WTC11 (cell line): ENCODE results near the gene SMARCE1. TPM values are rescaled to one million over a fixed set of nuclear protein-coding genes. Genes with fewer than 3 reads are reported as not detected.

Experiments
- ATAC-seq: fragments of 200-7000 bp; cut with Tn5 transposase; 2 replicates; pipeline ENCODE4 v1.10.0; 2021; ENCODE audit warnings: mild to moderate bottlenecking, moderate library complexity
- CTCF ChIA-PET: fragments of 300-600 bp; sonication (Branson Sonifier 250); formaldehyde crosslinking; loops from one replicate; lab custom pipeline; 2021; ENCODE audit warnings: antibody characterized with exemption; lab: Charles Lee
- POLR2A ChIA-PET: fragments of 350-600 bp; sonication (Branson Sonifier 250); formaldehyde crosslinking; loops from one replicate; lab custom pipeline; 2021; ENCODE audit warnings: antibody characterized with exemption; lab: Charles Lee
- DNase-seq: peaks from one replicate; pipeline ENCODE4 v3.0.0; 2021; ENCODE audit warnings: low spot score
- H3K27ac Mint-ChIP-seq: 2 replicates; pipeline ENCODE4 v1.8.0; 2021; ENCODE audit warnings: mixed read lengths
- H3K27me3 Mint-ChIP-seq: 2 replicates; pipeline ENCODE4 v1.8.0; 2021; ENCODE audit warnings: low read depth, mild to moderate bottlenecking, moderate library complexity, mixed read lengths
- H3K36me3 Mint-ChIP-seq: 2 replicates; pipeline ENCODE4 v1.8.0; 2021; ENCODE audit warnings: mixed read lengths
- H3K4me1 Mint-ChIP-seq: 2 replicates; pipeline ENCODE4 v1.8.0; 2022; ENCODE audit warnings: mixed read lengths
- H3K4me3 Mint-ChIP-seq: 2 replicates; pipeline ENCODE4 v1.8.0; 2021; ENCODE audit warnings: mild to moderate bottlenecking, moderate library complexity, mixed read lengths
- H3K9me3 Mint-ChIP-seq: 2 replicates; pipeline ENCODE4 v1.8.0; 2021; ENCODE audit warnings: mixed read lengths
- ATF1 ChIP-seq: sonication (generic); formaldehyde crosslinking; IDR thresholded peaks from 2 replicates; pipeline ENCODE4 v1.8.1; 2023; ENCODE audit warnings: mild to moderate bottlenecking, moderate library complexity, missing genetic modification reagents
- FOXK1 ChIP-seq: sonication (generic); formaldehyde crosslinking; IDR thresholded peaks from 2 replicates; pipeline ENCODE4 v1.8.0; 2022; ENCODE audit warnings: mild to moderate bottlenecking, moderate library complexity, missing genetic modification reagents
- IRF2 ChIP-seq: sonication (generic); formaldehyde crosslinking; IDR thresholded peaks from 2 replicates; pipeline ENCODE4 v1.8.0; 2022; ENCODE audit warnings: low read depth, missing genetic modification reagents, borderline replicate concordance
- MXD4 ChIP-seq: fragments of 250-450 bp; sonication (Bioruptor Pico); IDR thresholded peaks from 2 replicates; pipeline ENCODE4 v1.8.0; 2021; ENCODE audit warnings: mild to moderate bottlenecking, moderate library complexity, borderline replicate concordance
- MYBL2 ChIP-seq: sonication (generic); formaldehyde crosslinking; IDR thresholded peaks from 2 replicates; pipeline ENCODE4 v1.8.1; 2023; ENCODE audit warnings: mild to moderate bottlenecking, moderate library complexity, missing genetic modification reagents
- SMAD3 ChIP-seq: sonication (generic); formaldehyde crosslinking; IDR thresholded peaks from 2 replicates; pipeline ENCODE4 v1.8.0; 2022; ENCODE audit warnings: missing genetic modification reagents, mild to moderate bottlenecking, borderline replicate concordance
- SOX15 ChIP-seq: fragments of 250-450 bp; sonication (Bioruptor Pico); IDR thresholded peaks from 2 replicates; pipeline ENCODE4 v1.9.0; 2021; ENCODE audit warnings: mild to moderate bottlenecking
- ZNF121 ChIP-seq: sonication (generic); formaldehyde crosslinking; IDR thresholded peaks from 2 replicates; pipeline ENCODE4 v1.8.0; 2023; ENCODE audit warnings: missing genetic modification reagents
- ZNF317 ChIP-seq: sonication (generic); formaldehyde crosslinking; IDR thresholded peaks from 2 replicates; pipeline ENCODE4 v1.8.1; 2023; ENCODE audit warnings: low read depth, mild to moderate bottlenecking, moderate library complexity, missing genetic modification reagents, borderline replicate concordance
- total RNA-seq: library from RNA; stranded (reverse); gene quantifications from 3 replicates; pipeline ENCODE4 v1.2.3, GENCODE V29; 2021
- TF ChIP-seq, protein P1 (sequence below): sonication (generic); formaldehyde crosslinking; IDR thresholded peaks from 2 replicates; pipeline ENCODE4 v1.8.0; 2022; ENCODE audit warnings: mild to moderate bottlenecking, missing genetic modification reagents
- TF ChIP-seq, protein P2 (sequence below): sonication (generic); formaldehyde crosslinking; IDR thresholded peaks from 2 replicates; pipeline ENCODE4 v1.8.0; 2023; ENCODE audit warnings: missing genetic modification reagents, mild to moderate bottlenecking, borderline replicate concordance
- TF ChIP-seq, protein P3 (sequence below): sonication (generic); formaldehyde crosslinking; IDR thresholded peaks from 2 replicates; pipeline ENCODE4 v1.8.0; 2022; ENCODE audit warnings: mild to moderate bottlenecking, missing genetic modification reagents
- TF ChIP-seq, protein P4 (sequence below): fragments of 250-450 bp; sonication (Bioruptor Pico); conservative IDR thresholded peaks from 2 replicates; pipeline ENCODE4 v1.9.0; 2021; ENCODE audit warnings: mild to moderate bottlenecking
- TF ChIP-seq, protein P5 (sequence below): fragments of 250-450 bp; sonication (Bioruptor Pico); IDR thresholded peaks from 2 replicates; pipeline ENCODE4 v1.9.0; 2021; ENCODE audit warnings: mild to moderate bottlenecking
- TF ChIP-seq, protein P6 (sequence below): sonication (generic); formaldehyde crosslinking; IDR thresholded peaks from 2 replicates; pipeline ENCODE4 v1.8.1; 2023; ENCODE audit warnings: mild to moderate bottlenecking, missing genetic modification reagents, borderline replicate concordance
- TF ChIP-seq, protein P7 (sequence below): fragments of 250-450 bp; sonication (Bioruptor Pico); IDR thresholded peaks from 2 replicates; pipeline ENCODE4 v2.1.2; 2022; ENCODE audit warnings: mild to moderate bottlenecking, moderate library complexity
- TF ChIP-seq, protein P8 (sequence below): sonication (generic); formaldehyde crosslinking; IDR thresholded peaks from 2 replicates; pipeline ENCODE4 v1.8.1; 2023; ENCODE audit warnings: mild to moderate bottlenecking, moderate library complexity, missing genetic modification reagents

Gene SMARCE1
- total RNA-seq, 1 experiment from 2014 or later: 109 TPM

DNA sequence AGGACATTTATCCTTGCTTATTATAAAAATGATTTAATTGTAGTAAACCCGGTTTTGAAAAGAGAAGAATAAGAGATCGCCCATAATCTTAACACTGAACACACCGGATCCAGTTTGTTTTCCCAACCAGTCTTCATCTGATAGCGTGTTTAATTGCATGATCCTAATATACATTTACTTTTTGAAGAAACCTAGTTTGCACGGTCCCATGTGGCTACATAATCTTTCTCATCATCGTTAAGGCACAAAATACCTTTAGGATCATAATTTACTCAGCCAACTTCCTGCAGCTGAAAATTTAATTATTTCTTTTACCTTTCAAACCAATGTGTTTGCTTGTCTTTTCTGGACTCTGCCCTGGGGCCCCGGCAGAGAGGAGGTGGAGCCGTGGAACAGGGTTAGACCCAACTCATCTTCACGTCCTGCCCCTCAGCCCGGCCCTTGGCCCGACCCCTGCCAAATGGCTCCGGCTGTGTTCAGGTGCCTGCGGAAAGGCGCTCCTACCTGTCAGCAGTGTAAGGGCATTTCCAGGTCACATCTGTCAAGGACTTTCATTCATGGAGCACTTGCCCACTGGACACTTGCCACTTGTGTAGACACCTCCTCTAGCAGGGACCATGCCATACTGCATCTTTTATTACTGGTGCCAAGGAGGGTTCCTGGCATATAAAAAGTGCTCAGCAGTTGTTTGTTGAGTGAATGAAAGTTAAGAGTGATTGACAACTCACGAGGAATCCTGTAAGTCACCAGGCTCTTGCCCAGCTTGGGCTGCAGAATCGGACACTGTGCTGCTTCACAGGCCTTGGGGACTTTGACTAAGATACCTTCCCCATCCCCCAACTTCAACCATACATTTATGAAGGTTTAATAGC is 28.6 kb downstream of the SMARCE1 start:
- Mint-ChIP-seq H3K27ac (no peak overlapping the region), H3K27me3 (peaks cover 6% of the 10 kb centered on the region; the same call in 1 of the 2 replicates), H3K36me3 (no peaks in the 10 kb centered on the region), H3K9me3 (no peaks in the 10 kb centered on the region)
- TF ChIP-seq MXD4 (CRISPR knock-in tag) (no peak), SMAD3 (CRISPR knock-in tag) (no peak), SOX15 (CRISPR knock-in tag) (no peak), ZNF121 (CRISPR knock-in tag) (no peak), MYBL2 (CRISPR knock-in tag) (no peak), FOXK1 (no peak), ATF1 (no peak), IRF2 (CRISPR knock-in tag) (no peak), ZNF317 (CRISPR knock-in tag) (no peak)
- TF ChIP-seq, protein P1, sequence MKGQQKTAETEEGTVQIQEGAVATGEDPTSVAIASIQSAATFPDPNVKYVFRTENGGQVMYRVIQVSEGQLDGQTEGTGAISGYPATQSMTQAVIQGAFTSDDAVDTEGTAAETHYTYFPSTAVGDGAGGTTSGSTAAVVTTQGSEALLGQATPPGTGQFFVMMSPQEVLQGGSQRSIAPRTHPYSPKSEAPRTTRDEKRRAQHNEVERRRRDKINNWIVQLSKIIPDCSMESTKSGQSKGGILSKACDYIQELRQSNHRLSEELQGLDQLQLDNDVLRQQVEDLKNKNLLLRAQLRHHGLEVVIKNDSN (CRISPR knock-in tag): no peak
- TF ChIP-seq, protein P2, sequence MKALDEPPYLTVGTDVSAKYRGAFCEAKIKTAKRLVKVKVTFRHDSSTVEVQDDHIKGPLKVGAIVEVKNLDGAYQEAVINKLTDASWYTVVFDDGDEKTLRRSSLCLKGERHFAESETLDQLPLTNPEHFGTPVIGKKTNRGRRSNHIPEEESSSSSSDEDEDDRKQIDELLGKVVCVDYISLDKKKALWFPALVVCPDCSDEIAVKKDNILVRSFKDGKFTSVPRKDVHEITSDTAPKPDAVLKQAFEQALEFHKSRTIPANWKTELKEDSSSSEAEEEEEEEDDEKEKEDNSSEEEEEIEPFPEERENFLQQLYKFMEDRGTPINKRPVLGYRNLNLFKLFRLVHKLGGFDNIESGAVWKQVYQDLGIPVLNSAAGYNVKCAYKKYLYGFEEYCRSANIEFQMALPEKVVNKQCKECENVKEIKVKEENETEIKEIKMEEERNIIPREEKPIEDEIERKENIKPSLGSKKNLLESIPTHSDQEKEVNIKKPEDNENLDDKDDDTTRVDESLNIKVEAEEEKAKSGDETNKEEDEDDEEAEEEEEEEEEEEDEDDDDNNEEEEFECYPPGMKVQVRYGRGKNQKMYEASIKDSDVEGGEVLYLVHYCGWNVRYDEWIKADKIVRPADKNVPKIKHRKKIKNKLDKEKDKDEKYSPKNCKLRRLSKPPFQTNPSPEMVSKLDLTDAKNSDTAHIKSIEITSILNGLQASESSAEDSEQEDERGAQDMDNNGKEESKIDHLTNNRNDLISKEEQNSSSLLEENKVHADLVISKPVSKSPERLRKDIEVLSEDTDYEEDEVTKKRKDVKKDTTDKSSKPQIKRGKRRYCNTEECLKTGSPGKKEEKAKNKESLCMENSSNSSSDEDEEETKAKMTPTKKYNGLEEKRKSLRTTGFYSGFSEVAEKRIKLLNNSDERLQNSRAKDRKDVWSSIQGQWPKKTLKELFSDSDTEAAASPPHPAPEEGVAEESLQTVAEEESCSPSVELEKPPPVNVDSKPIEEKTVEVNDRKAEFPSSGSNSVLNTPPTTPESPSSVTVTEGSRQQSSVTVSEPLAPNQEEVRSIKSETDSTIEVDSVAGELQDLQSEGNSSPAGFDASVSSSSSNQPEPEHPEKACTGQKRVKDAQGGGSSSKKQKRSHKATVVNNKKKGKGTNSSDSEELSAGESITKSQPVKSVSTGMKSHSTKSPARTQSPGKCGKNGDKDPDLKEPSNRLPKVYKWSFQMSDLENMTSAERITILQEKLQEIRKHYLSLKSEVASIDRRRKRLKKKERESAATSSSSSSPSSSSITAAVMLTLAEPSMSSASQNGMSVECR (CRISPR knock-in tag): no peak
- TF ChIP-seq, protein P3, sequence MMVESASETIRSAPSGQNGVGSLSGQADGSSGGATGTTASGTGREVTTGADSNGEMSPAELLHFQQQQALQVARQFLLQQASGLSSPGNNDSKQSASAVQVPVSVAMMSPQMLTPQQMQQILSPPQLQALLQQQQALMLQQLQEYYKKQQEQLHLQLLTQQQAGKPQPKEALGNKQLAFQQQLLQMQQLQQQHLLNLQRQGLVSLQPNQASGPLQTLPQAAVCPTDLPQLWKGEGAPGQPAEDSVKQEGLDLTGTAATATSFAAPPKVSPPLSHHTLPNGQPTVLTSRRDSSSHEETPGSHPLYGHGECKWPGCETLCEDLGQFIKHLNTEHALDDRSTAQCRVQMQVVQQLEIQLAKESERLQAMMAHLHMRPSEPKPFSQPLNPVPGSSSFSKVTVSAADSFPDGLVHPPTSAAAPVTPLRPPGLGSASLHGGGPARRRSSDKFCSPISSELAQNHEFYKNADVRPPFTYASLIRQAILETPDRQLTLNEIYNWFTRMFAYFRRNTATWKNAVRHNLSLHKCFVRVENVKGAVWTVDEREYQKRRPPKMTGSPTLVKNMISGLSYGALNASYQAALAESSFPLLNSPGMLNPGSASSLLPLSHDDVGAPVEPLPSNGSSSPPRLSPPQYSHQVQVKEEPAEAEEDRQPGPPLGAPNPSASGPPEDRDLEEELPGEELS (CRISPR knock-in tag): no peak
- TF ChIP-seq, protein P4, sequence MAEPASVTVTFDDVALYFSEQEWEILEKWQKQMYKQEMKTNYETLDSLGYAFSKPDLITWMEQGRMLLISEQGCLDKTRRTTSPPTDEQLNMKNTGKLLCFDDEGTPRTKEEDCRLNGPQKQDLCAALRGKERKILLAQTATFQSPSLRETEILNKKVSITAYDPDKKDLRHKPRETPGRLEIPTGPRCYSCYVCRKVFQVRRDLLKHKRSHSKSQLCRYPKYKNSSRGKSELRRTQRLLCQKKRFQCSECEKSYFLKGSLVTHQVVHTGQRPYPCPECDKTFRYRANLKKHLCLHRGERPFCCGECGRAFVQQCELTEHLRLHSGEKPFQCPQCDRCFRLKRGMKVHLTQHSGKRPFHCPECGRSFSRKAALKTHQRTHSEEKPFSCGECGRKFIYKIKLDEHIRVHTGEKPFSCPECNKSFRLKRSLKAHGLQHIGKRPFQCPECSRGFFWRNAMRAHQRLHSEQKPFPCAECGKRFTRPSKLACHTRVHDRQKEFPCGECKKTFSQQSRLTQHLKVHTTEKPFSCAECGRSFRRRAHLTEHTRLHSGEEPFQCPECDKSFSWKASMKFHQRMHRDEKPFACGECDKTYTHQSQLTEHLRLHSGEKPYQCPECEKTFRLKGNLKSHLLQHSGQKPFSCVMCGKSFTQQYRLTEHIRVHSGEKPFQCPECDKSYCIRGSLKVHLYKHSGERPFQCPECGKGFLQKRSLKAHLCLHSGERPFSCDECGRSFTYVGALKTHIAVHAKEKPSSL: no peak
- TF ChIP-seq, protein P5, sequence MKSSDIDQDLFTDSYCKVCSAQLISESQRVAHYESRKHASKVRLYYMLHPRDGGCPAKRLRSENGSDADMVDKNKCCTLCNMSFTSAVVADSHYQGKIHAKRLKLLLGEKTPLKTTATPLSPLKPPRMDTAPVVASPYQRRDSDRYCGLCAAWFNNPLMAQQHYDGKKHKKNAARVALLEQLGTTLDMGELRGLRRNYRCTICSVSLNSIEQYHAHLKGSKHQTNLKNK (CRISPR knock-in tag): no peak
- TF ChIP-seq, protein P6, sequence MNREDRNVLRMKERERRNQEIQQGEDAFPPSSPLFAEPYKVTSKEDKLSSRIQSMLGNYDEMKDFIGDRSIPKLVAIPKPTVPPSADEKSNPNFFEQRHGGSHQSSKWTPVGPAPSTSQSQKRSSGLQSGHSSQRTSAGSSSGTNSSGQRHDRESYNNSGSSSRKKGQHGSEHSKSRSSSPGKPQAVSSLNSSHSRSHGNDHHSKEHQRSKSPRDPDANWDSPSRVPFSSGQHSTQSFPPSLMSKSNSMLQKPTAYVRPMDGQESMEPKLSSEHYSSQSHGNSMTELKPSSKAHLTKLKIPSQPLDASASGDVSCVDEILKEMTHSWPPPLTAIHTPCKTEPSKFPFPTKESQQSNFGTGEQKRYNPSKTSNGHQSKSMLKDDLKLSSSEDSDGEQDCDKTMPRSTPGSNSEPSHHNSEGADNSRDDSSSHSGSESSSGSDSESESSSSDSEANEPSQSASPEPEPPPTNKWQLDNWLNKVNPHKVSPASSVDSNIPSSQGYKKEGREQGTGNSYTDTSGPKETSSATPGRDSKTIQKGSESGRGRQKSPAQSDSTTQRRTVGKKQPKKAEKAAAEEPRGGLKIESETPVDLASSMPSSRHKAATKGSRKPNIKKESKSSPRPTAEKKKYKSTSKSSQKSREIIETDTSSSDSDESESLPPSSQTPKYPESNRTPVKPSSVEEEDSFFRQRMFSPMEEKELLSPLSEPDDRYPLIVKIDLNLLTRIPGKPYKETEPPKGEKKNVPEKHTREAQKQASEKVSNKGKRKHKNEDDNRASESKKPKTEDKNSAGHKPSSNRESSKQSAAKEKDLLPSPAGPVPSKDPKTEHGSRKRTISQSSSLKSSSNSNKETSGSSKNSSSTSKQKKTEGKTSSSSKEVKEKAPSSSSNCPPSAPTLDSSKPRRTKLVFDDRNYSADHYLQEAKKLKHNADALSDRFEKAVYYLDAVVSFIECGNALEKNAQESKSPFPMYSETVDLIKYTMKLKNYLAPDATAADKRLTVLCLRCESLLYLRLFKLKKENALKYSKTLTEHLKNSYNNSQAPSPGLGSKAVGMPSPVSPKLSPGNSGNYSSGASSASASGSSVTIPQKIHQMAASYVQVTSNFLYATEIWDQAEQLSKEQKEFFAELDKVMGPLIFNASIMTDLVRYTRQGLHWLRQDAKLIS (CRISPR knock-in tag): no peak
- TF ChIP-seq, protein P7, sequence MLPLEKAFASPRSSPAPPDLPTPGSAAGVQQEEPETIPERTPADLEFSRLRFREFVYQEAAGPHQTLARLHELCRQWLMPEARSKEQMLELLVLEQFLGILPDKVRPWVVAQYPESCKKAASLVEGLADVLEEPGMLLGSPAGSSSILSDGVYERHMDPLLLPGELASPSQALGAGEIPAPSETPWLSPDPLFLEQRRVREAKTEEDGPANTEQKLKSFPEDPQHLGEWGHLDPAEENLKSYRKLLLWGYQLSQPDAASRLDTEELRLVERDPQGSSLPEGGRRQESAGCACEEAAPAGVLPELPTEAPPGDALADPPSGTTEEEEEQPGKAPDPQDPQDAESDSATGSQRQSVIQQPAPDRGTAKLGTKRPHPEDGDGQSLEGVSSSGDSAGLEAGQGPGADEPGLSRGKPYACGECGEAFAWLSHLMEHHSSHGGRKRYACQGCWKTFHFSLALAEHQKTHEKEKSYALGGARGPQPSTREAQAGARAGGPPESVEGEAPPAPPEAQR: no peak
- TF ChIP-seq, protein P8, sequence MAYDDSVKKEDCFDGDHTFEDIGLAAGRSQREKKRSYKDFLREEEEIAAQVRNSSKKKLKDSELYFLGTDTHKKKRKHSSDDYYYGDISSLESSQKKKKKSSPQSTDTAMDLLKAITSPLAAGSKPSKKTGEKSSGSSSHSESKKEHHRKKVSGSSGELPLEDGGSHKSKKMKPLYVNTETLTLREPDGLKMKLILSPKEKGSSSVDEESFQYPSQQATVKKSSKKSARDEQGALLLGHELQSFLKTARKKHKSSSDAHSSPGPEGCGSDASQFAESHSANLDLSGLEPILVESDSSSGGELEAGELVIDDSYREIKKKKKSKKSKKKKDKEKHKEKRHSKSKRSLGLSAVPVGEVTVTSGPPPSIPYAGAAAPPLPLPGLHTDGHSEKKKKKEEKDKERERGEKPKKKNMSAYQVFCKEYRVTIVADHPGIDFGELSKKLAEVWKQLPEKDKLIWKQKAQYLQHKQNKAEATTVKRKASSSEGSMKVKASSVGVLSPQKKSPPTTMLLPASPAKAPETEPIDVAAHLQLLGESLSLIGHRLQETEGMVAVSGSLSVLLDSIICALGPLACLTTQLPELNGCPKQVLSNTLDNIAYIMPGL (CRISPR knock-in tag): no peak
- TF ChIP-seq, all 79 proteins: peak for 0
- ChIA-PET POLR2A (interaction anchor here (0.7 kb wide), 1 partner anchor 1047 kb away, joined by 3 read pairs; no protein-coding TSS in a partner anchor), CTCF (interaction anchor here (0.6 to 1.8 kb wide), 55 partner anchors 8 to 635 kb away, joined by 3 to 15 read pairs (median 4); partner anchors contain the start of genes GJD3, KRT20, KRT222 and KRT24)
- DNase-seq (no peak), ATAC-seq (no peak)
- Mint-ChIP-seq H3K4me3 (no peak overlapping the region), H3K4me1 (peaks cover 5% of the 10 kb centered on the region)
